GM19372 (cell line): Measurements from ENCODE around the gene HDAC4.

ENCODE experiments used
- ATAC-seq: cut with Tn5 transposase; IDR thresholded peaks from one replicate; pipeline ENCODE4 v1.9.1; 2021; ENCODE audit warnings: mild to moderate bottlenecking, low read depth, moderate library complexity; ENCODE audit not compliant: unreplicated experiment

The HDAC4 gene

GRCh38 chr2:239355139-239355538, 45.7 kb downstream of the HDAC4 start:
- ATAC-seq = no peak

GRCh38 chr2:239354791-239355136, 46.1 kb downstream of the HDAC4 start:
- ATAC-seq = no peak

- ATAC-seq = no peak
Observed at GRCh38 chr2:239354132-239354790, 46.6 kb downstream of the HDAC4 start.

GRCh38 chr2:239353692-239354091, 47.1 kb downstream of the HDAC4 start:
- no peak for ATAC-seq

DNA sequence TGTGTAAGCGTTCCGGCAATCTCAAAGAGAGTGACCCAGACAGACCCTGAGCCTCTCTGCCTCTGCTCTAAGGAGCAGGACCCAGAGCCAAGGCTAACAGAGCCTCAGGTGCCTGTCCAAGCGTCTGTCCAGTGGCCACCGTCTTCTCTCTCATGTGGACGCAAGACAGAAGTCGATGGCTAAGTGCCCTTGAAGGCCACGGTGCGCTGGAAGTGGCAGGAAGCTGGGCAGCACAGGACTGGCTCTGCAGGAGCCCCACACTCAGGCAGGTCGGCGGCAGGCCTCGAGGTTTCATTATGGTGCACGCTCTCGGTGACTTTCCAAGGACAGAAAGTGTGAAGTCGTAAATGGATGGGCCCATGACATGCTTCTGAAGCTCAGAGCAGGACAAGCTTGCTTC, 49.1 kb downstream of the HDAC4 start:
- ATAC-seq = no peak

DNA sequence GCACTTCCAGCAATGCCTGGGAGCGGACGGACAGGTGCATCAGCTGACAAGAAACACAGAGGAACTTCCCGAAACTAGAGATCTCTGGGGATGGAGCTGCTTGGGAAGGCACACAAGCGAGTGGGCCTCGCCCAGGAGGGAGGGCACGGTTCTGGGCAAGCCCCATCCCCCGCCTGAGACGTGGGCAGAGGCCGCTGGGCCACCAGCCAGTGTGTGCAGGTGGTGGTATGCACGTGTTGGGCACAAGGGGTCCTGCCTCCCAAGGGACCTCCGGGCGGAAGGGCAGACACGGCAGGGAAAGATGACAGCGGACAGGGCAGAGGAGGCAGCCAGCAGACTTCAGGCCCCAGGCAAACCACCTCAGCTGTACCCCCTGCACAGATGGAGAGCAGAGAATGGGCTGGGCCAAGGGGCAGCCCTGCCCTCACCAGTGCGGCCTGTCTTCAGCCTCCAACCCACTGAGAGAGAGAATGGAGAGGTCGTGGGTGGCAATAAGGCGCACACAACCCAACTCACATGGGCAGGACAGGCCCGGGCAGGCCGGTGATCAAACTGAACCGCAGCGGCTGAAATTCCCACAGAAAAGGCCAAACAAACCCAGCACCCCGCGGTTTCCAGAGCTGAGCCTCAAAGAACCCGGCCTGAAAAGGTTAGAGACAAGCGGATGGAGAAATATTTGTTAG, 51.2 kb downstream of the HDAC4 start:
- no peak for ATAC-seq

DNA sequence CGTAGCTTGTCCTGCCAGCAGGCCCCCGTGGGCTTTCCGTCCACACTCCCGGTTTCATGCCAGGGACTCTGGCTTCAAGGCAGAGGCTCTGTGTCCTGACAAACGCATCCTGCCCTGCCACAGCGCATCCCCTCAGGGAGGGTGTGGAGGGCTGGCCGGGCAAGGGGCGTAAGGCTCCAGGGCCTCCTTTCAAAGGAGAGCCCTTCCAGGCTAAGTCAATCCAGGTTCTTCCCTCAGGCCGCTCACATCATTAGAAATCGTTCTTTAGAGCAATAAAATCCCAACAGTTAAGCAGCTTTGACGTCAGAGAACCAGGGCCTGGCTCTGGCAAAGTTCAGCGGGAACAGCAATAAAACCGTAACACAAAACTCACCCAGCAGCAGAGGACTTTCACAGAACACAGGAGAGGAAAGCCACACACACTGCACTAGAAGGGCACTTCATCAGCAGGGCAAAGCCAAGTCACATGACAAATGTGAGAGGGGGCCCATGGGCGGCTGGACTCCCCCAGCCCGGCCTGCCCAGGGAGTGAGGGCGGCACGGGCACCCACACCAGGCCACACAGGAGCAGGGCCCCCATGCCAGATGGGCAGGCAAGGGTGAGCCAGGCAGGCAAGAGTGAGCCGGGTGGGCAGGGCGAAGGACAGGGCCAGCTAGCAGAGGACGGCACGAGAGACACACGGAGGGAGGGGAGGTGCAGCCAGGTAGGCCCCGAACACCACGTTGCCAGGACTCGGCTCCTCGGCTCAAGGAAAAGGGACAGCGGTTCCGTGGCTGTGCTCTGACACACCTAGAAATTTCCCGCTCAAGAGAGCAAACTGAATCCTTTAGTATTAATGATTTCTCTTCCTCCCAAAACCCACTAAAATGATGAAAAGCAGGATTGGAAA, 52.0 kb downstream of the HDAC4 start:
- no peak for ATAC-seq

- no peak for ATAC-seq
Observed at GRCh38 chr2:239346676-239347075, 54.1 kb downstream of the HDAC4 start.

DNA sequence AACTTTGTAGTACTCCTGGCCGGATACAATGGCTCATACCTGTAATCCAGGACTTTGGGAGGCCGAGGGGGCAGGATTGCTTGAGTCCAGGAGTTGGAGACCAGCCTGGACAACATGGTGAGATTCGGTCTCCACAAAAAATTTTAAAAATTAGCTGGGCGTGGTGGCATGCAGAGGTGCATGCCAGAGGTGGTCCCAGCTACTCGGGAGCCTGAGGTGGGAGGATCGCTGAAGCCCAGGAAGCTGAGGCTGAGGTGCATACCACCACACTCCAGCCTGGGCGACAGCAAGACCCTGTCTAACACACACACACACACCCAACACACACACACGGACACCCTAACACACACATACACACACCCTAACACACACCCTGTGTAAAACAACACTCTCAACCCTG, 55.6 kb downstream of the HDAC4 start:
- ATAC-seq = no peak

DNA sequence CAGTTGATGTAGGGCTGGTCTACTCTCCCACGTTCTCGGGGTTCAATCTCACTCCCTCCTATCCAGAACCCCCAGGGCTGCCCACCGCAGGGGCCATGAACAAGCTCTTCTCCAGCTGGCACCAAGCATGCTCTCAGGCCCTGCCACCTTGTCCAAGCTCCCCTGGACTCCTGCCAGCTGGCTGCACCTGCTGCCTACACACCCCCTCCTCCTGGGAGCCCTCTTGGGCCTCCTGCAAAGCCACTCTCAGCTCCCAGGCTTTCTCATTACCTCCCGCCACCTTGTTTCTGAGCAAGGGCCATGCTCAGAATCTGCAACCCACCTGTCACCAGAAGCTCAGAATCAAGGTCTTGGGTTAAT, 56.0 kb downstream of the HDAC4 start:
- no peak for ATAC-seq

DNA sequence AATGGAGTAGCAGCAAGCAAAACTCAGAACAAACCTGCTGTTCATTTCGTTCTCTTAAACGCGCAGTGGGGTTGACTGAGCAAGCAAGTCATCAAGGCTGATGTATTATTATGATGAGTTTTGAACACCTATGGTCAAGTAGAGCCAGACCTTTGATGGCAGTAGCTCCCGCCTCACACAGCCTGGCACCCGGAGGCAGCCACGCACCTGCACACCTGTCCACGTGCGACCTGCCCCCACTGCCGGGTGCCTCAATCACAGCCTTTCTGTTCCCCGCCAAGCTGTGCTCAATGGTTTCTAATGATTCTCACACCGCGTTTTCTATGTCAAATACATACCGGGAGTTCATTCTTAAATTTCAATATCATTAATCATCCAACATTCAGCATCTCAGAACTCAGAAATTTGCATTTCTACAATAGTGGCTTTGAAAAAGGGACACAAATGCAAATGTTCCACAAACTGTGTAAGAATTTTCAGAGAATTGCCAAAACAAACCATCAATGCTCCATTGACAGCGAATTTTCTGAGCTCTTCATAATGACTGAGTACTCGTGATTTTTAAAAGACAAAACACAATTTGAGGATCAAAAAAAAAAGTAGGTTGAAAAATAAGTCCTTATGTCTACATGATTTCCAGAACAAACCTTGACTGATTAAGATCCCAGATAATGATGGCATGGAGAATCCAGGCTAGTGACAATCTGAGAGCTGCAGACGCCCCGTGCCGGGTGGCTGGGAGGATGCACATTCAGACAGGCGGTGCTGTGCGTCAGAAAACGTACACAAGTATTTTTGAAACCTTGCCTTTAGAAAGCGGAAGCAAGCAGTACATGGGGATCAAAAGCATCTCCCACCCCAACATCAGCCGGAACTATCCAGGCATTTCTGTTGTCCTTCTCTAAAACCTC, 56.6 kb downstream of the HDAC4 start:
- no peak for ATAC-seq

DNA sequence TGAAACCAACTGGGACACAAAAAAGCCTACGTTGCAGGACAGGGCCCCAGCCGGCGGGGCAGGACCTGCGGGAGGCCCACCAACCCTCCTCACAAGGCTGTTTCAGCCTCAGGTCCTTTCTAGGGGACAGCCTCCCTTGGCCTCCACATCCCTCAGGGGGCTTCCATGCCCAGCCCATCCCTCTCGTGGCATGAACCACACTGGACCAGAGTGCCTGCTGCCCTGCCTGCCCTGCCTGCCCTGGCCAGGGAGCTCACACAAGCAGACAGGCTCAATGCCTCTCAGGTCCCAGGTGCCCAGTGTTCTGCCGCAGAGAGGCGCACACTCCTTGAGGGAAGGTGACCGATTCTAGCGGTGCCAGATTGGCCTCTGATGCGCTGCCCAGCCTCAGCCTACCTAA, 57.4 kb downstream of the HDAC4 start:
- ATAC-seq = no peak

GRCh38 chr2:239341840-239342239, 59.0 kb downstream of the HDAC4 start:
- no peak for ATAC-seq

GRCh38 chr2:239341146-239341732, 59.6 kb downstream of the HDAC4 start:
- ATAC-seq = no peak

GRCh38 chr2:239339726-239340601, 60.9 kb downstream of the HDAC4 start:
- ATAC-seq = no peak

DNA sequence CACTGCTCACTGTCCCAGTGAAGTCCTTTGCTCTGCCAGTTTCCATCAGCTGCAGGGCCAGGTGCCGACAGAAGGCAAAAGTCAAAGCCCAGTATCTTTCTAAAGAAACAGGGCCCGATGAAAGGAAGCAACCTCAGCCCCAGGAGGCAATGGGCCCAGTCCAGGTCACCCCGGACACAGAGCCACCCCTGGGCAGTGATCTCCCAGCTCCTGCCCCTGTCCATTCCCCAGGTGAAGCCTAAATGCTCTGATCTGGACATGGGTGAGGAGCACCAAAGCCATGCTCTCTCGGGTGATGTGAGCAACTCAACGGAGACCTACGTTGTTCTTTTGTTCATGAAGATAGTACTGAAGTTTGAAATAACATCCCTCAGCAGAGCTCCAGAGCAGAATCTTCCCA, 61.6 kb downstream of the HDAC4 start:
- no peak for ATAC-seq

- no peak for ATAC-seq
Observed at GRCh38 chr2:239337877-239338484, 62.8 kb downstream of the HDAC4 start.

- no peak for ATAC-seq
Observed at GRCh38 chr2:239337122-239337876, 63.5 kb downstream of the HDAC4 start.
